HEK293 (cell line): ENCODE results near the gene LRRTM4.

ENCODE experiments used
- KLF16 ChIP-seq: fragments of 450-650 bp; formaldehyde crosslinking; IDR thresholded peaks from 2 replicates; pipeline ENCODE4 v1.5.1; 2017; ENCODE audit warnings: missing biosample characterization, missing genetic modification characterization
- TRIM28 ChIP-seq: IDR thresholded peaks from 2 replicates; pipeline ENCODE4 v1.6.1; 2011; ENCODE audit warnings: low read length, control low read depth, borderline replicate concordance
- YY1 ChIP-seq: fragments of 450-650 bp; formaldehyde crosslinking; IDR thresholded peaks from 2 replicates; pipeline ENCODE4 v1.5.1; 2018; ENCODE audit warnings: missing biosample characterization, missing genetic modification characterization
- YY2 ChIP-seq: fragments of 450-650 bp; formaldehyde crosslinking; IDR thresholded peaks from 2 replicates; pipeline ENCODE4 v1.5.1; 2016; ENCODE audit warnings: missing biosample characterization, missing genetic modification characterization
- ZNF274 ChIP-seq, 2 experiments: fragments of 200-500 bp in 1 of 2; fragments of 450-650 bp in 1 of 2; sonication (Bioruptor generic) in 1 of 2; formaldehyde crosslinking in 1 of 2; IDR thresholded peaks; 2 replicates each; pipeline versions ENCODE4 v1.5.1 to v1.6.1; 2014 to 2016; ENCODE audit warnings: borderline replicate concordance in 1 of 2, inconsistent platforms in 1 of 2, low read length in 1 of 2, missing biosample characterization in 1 of 2, missing genetic modification characterization in 1 of 2
- ZNF561 ChIP-seq: fragments of 450-650 bp; IDR thresholded peaks from 2 replicates; pipeline ENCODE4 v1.5.1; 2018; ENCODE audit warnings: missing biosample characterization, missing genetic modification characterization, borderline replicate concordance
- ZNF624 ChIP-seq: fragments of 450-650 bp; formaldehyde crosslinking; IDR thresholded peaks from 2 replicates; pipeline ENCODE4 v1.5.1; 2017; ENCODE audit warnings: missing biosample characterization, missing genetic modification characterization
- TF ChIP-seq, protein P1 (sequence below): fragments of 450-650 bp; formaldehyde crosslinking; IDR thresholded peaks from 2 replicates; pipeline ENCODE4 v1.5.1; 2016; ENCODE audit warnings: missing biosample characterization, missing genetic modification characterization
- TF ChIP-seq, protein P2 (sequence below): fragments of 450-650 bp; formaldehyde crosslinking; IDR thresholded peaks from 2 replicates; pipeline ENCODE4 v1.5.1; 2016; ENCODE audit warnings: missing biosample characterization, missing genetic modification characterization
- TF ChIP-seq, protein P3 (sequence below): fragments of 450-650 bp; formaldehyde crosslinking; IDR thresholded peaks from 2 replicates; pipeline ENCODE4 v1.5.1; 2016; ENCODE audit warnings: missing biosample characterization, missing genetic modification characterization
- TF ChIP-seq, protein P4 (sequence below): fragments of 450-650 bp; formaldehyde crosslinking; IDR thresholded peaks from 2 replicates; pipeline ENCODE4 v1.5.1; 2016; ENCODE audit warnings: missing biosample characterization, missing genetic modification characterization
- TF ChIP-seq, protein P5 (sequence below): fragments of 450-650 bp; formaldehyde crosslinking; optimal IDR thresholded peaks from 2 replicates; pipeline ENCODE3; 2016; ENCODE audit warnings: missing biosample characterization, mild to moderate bottlenecking, missing genetic modification characterization

DNA sequence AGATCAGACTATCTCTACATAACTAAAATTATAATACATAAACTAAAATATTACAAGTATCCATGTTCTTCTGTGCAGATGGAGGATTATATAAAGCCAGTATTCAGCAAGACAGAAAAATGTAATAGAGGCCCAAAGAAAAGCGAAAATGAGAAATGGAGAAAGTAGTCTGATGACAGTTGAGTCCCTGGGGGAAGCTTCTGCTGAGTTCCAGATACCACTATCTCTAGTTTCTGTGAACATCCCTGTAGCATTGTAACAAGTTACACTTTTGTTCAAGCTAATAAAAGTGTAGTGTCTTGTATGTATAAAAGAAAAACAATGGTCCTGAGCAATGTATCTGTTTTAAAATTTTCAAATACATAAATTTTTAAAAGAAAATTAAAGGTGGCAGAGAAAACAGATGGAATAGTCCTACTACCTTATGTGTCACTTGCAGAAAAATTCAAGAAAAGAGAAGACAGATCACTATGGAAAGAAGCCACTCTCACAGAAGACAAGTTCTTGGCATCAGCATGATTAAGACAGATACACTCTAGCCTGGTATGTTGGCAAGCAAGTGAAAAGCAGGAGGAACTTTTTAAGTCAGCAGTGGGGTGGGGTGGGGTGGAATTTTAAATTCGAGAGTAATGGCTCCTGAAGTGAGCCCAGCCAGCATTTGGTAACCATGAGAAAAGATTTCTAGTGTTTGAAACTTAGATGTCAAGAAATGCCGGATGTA is 541.9 kb downstream of the LRRTM4 start:
- TF ChIP-seq, protein P1, sequence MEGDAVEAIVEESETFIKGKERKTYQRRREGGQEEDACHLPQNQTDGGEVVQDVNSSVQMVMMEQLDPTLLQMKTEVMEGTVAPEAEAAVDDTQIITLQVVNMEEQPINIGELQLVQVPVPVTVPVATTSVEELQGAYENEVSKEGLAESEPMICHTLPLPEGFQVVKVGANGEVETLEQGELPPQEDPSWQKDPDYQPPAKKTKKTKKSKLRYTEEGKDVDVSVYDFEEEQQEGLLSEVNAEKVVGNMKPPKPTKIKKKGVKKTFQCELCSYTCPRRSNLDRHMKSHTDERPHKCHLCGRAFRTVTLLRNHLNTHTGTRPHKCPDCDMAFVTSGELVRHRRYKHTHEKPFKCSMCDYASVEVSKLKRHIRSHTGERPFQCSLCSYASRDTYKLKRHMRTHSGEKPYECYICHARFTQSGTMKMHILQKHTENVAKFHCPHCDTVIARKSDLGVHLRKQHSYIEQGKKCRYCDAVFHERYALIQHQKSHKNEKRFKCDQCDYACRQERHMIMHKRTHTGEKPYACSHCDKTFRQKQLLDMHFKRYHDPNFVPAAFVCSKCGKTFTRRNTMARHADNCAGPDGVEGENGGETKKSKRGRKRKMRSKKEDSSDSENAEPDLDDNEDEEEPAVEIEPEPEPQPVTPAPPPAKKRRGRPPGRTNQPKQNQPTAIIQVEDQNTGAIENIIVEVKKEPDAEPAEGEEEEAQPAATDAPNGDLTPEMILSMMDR (tag by site-specific recombination), result no peak
- TF ChIP-seq, protein P2, sequence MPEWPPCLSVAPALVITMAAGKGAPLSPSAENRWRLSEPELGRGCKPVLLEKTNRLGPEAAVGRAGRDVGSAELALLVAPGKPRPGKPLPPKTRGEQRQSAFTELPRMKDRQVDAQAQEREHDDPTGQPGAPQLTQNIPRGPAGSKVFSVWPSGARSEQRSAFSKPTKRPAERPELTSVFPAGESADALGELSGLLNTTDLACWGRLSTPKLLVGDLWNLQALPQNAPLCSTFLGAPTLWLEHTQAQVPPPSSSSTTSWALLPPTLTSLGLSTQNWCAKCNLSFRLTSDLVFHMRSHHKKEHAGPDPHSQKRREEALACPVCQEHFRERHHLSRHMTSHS (tag by site-specific recombination), result no peak
- TF ChIP-seq YY2 (tag by site-specific recombination) (no peak), KLF16 (tag by site-specific recombination) (no peak), TRIM28 (no peak), ZNF624 (tag by site-specific recombination) (no peak), YY1 (tag by site-specific recombination) (no peak), ZNF274 (IDR thresholded peaks at IDR 0.05; ENCODE audit: low read length) (no peak), ZNF274 (tag by site-specific recombination; IDR thresholded peaks at IDR 0.05; ENCODE audit: borderline replicate concordance) (no peak), ZNF561 (tag by site-specific recombination) (no peak)
- TF ChIP-seq, protein P3, sequence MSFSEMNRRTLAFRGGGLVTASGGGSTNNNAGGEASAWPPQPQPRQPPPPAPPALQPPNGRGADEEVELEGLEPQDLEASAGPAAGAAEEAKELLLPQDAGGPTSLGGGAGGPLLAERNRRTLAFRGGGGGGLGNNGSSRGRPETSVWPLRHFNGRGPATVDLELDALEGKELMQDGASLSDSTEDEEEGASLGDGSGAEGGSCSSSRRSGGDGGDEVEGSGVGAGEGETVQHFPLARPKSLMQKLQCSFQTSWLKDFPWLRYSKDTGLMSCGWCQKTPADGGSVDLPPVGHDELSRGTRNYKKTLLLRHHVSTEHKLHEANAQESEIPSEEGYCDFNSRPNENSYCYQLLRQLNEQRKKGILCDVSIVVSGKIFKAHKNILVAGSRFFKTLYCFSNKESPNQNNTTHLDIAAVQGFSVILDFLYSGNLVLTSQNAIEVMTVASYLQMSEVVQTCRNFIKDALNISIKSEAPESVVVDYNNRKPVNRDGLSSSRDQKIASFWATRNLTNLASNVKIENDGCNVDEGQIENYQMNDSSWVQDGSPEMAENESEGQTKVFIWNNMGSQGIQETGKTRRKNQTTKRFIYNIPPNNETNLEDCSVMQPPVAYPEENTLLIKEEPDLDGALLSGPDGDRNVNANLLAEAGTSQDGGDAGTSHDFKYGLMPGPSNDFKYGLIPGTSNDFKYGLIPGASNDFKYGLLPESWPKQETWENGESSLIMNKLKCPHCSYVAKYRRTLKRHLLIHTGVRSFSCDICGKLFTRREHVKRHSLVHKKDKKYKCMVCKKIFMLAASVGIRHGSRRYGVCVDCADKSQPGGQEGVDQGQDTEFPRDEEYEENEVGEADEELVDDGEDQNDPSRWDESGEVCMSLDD, result no peak
- TF ChIP-seq, protein P4, sequence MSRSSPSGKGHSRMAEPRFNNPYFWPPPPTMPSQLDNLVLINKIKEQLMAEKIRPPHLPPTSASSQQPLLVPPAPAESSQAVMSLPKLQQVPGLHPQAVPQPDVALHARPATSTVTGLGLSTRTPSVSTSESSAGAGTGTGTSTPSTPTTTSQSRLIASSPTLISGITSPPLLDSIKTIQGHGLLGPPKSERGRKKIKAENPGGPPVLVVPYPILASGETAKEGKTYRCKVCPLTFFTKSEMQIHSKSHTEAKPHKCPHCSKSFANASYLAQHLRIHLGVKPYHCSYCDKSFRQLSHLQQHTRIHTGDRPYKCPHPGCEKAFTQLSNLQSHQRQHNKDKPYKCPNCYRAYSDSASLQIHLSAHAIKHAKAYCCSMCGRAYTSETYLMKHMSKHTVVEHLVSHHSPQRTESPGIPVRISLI, result no peak
- TF ChIP-seq, protein P5, sequence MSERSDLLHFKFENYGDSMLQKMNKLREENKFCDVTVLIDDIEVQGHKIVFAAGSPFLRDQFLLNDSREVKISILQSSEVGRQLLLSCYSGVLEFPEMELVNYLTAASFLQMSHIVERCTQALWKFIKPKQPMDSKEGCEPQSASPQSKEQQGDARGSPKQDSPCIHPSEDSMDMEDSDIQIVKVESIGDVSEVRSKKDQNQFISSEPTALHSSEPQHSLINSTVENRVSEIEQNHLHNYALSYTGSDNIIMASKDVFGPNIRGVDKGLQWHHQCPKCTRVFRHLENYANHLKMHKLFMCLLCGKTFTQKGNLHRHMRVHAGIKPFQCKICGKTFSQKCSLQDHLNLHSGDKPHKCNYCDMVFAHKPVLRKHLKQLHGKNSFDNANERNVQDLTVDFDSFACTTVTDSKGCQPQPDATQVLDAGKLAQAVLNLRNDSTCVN (tag by site-specific recombination), result no peak
